Measurements from ENCODE around the gene UST.
"Not testable (repeated sequence)": the region's sequence is repeated elsewhere in the genome, so short reads cannot be mapped to it uniquely, and the experiment has no call there.

DNA sequence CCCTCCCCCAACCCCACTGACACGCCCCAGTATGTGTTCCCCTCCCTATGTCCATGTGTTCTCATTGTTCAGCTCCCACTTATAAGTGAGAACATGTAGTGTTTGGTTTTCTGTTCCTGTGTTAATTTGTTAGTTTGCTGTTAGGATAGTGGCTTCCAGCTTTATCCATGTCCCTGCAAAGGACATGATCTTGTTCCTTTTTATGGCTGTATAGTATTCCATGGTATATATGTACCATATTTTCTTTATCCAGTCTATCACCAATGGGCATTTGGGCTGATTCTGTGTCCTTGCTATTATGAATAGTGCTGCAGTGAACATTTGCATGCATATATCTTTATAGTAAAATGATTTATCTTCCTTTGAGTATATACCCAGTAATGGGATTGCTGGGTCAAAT lies 259.4 kb downstream of the UST start:
- TF ChIP-seq EZH2 (IDR thresholded peaks at IDR 0.05; ENCODE audit: borderline replicate concordance); EZH2phosphoT487 (IDR thresholded peaks at IDR 0.05; ENCODE audit: low read depth, severe bottlenecking, unreplicated experiment): not testable (repeated sequence)
- TF ChIP-seq, protein P1, sequence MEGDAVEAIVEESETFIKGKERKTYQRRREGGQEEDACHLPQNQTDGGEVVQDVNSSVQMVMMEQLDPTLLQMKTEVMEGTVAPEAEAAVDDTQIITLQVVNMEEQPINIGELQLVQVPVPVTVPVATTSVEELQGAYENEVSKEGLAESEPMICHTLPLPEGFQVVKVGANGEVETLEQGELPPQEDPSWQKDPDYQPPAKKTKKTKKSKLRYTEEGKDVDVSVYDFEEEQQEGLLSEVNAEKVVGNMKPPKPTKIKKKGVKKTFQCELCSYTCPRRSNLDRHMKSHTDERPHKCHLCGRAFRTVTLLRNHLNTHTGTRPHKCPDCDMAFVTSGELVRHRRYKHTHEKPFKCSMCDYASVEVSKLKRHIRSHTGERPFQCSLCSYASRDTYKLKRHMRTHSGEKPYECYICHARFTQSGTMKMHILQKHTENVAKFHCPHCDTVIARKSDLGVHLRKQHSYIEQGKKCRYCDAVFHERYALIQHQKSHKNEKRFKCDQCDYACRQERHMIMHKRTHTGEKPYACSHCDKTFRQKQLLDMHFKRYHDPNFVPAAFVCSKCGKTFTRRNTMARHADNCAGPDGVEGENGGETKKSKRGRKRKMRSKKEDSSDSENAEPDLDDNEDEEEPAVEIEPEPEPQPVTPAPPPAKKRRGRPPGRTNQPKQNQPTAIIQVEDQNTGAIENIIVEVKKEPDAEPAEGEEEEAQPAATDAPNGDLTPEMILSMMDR (IDR thresholded peaks at IDR 0.05; ENCODE audit: poor library complexity): not testable (repeated sequence)
